K562 (cell line): ENCODE results near the gene ATXN3L. TPM values are rescaled to one million over a fixed set of nuclear protein-coding genes. Genes with fewer than 3 reads are reported as not detected.

Experiments used
- ARID1B ChIP-seq: fragments of 450-650 bp; IDR thresholded peaks from 2 replicates; pipeline ENCODE4 v1.6.1; 2016; ENCODE audit warnings: antibody characterized with exemption, mild to moderate bottlenecking, inconsistent platforms
- ATF7 ChIP-seq: fragments of 450-650 bp; IDR thresholded peaks from 2 replicates; pipeline ENCODE4 v1.7.1; 2014; ENCODE audit warnings: mild to moderate bottlenecking, moderate library complexity
- C11orf30 ChIP-seq: fragments of 450-650 bp; IDR thresholded peaks from 2 replicates; pipeline ENCODE4 v1.6.1; 2016; ENCODE audit warnings: low read depth, mild to moderate bottlenecking
- CEBPB ChIP-seq: fragments of 450-650 bp; IDR thresholded peaks from 2 replicates; pipeline ENCODE4 v1.6.1; 2016; ENCODE audit warnings: missing genetic modification characterization, missing compliant biosample characterization
- CEBPG ChIP-seq, 3 experiments: fragments of 200-800 bp in 1 of 3; sonication (Bioruptor generic) in 1 of 3; sonication (generic) in 1 of 3; formaldehyde crosslinking in 1 of 3; IDR thresholded peaks in 2 of 3; conservative IDR thresholded peaks in 1 of 3; 2 replicates each; pipeline versions ENCODE4 v1.6.1 to v1.8.0; 2016 to 2022; ENCODE audit warnings: missing compliant biosample characterization in 2 of 3, missing genetic modification characterization in 2 of 3, mild to moderate bottlenecking in 1 of 3, missing genetic modification reagents in 1 of 3
- FOSL1 ChIP-seq: fragments of 200-800 bp; sonication (Bioruptor generic); conservative IDR thresholded peaks from 2 replicates; pipeline ENCODE4 v1.6.1; 2016; ENCODE audit warnings: missing genetic modification characterization, missing compliant biosample characterization
- HDAC8 ChIP-seq: fragments of 450-650 bp; IDR thresholded peaks from 2 replicates; pipeline ENCODE4 v1.6.1; 2016; ENCODE audit warnings: mild to moderate bottlenecking, missing genetic modification characterization, moderate library complexity, missing compliant biosample characterization
- JUN ChIP-seq, 2 experiments: sonication (generic) in 1 of 2; formaldehyde crosslinking in 1 of 2; IDR thresholded peaks; 2 replicates each; pipeline versions ENCODE4 v1.6.1 to v1.8.0; 2012 to 2022; ENCODE audit warnings: borderline replicate concordance in 2 of 2, mild to moderate bottlenecking in 2 of 2, improper control_type of control experiment in 1 of 2, low read depth in 1 of 2, low read length in 1 of 2, missing genetic modification reagents in 1 of 2
- LEF1 ChIP-seq: fragments of 450-650 bp; IDR thresholded peaks from 2 replicates; pipeline ENCODE4 v1.6.1; 2016; ENCODE audit warnings: mild to moderate bottlenecking
- NCOA2 ChIP-seq, 2 experiments: fragments of 450-650 bp; IDR thresholded peaks; 2 replicates each; pipeline ENCODE4 v1.6.1; 2018; ENCODE audit warnings: mild to moderate bottlenecking in 2 of 2, moderate library complexity in 1 of 2; ENCODE audit not compliant: partially characterized antibody in 2 of 2
- RCOR1 ChIP-seq, 2 experiments: IDR thresholded peaks; 2 replicates each; pipeline ENCODE4 v1.6.1; 2012; ENCODE audit warnings: low read depth in 2 of 2, low read length in 2 of 2, borderline replicate concordance in 1 of 2, improper control_type of control experiment in 1 of 2
- SMARCB1 ChIP-seq: IDR thresholded peaks from 2 replicates; pipeline ENCODE4 v1.6.1; 2011; ENCODE audit warnings: improper control_type of control experiment, low read depth; ENCODE audit not compliant: insufficient read length
- TAF1 ChIP-seq: IDR thresholded peaks from 2 replicates; pipeline ENCODE4 v1.6.1; 2011; ENCODE audit warnings: mild to moderate bottlenecking, low read length, moderate library complexity; ENCODE audit not compliant: insufficient read depth, control insufficient read depth, severe bottlenecking; ENCODE audit errors: extremely low read depth
- TCF3 ChIP-seq: sonication (generic); formaldehyde crosslinking; IDR thresholded peaks from 2 replicates; pipeline ENCODE4 v1.4.0; 2020; ENCODE audit warnings: mild to moderate bottlenecking, missing genetic modification reagents
- ZNF561 ChIP-seq: fragments of 450-650 bp; formaldehyde crosslinking; conservative IDR thresholded peaks from 2 replicates; pipeline ENCODE4 v1.4.0; 2020; ENCODE audit warnings: mild to moderate bottlenecking, moderate library complexity
- polyA plus RNA-seq, 8 experiments: library from polyadenylated mRNA; depleted of rRNA in 4 of 8; stranded (reverse) in 5 of 8; unstranded in 3 of 8; fragments of >200 nt; fragmentation: Nextera tagmentation in 2 of 8; fragmentation: Illumina TruSeq in 1 of 8; extraction: Ambion mirVana in 2 of 8; extraction: Trizol in 1 of 8; gene quantifications; 2 replicates each; pipeline versions ENCODE4 v1.2.1 to v1.2.3, GENCODE V29; 2011 to 2014; ENCODE audit warnings: inconsistent platforms in 1 of 8, missing spikeins in 1 of 8
- total RNA-seq, 7 experiments: library from RNA; depleted of rRNA in 6 of 7; stranded (reverse); fragments of >200 nt in 6 of 7; fragmentation: Illumina TruSeq in 2 of 7; extraction: Trizol in 2 of 7; gene quantifications; 2 replicates each; pipeline versions ENCODE4 v1.2.1 to v1.2.3, GENCODE V29; 2011 to 2021; ENCODE audit warnings: low replicate concordance in 1 of 7
- TF ChIP-seq, protein P1 (sequence below): fragments of 450-650 bp; IDR thresholded peaks from 2 replicates; pipeline ENCODE4 v1.6.1; 2016; ENCODE audit warnings: mild to moderate bottlenecking
- TF ChIP-seq, protein P2 (sequence below), 2 experiments: fragments of 450-650 bp; conservative IDR thresholded peaks; 2 replicates each; pipeline ENCODE4 v1.6.1; 2017; ENCODE audit warnings: mild to moderate bottlenecking in 2 of 2, moderate library complexity in 2 of 2

Gene ATXN3L
- total and polyA plus RNA-seq, 9 of the 15 experiments (the other 6 are each of a cell fraction or from before 2014, with no cell fraction given), result 0.04 to 0.31 TPM; not detected in 7

DNA sequence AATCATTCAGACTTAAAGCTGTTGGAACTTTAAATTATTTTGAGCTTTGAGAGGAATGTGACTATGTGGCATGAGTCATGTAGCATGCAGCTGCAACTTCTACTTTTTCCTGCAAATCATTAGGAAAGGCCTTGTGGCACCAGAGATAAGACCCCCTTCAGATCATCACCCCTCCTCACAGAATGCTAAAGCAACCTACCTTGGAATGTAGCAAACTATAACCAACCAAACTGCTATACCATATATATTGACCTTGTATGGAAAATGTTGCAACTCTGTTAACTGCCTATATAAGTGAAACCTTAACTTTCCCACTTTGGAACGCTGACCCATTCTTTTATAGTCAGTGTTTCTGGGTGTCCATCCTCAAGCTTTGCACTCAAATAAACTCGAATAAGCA is 32.0 kb downstream of the ATXN3L start (continued):
- peak; percentile 80 for TF ChIP-seq JUN (IDR thresholded peaks at IDR 0.05; ENCODE audit: borderline replicate concordance, low read depth, low read length)
- no peak for TF ChIP-seq JUN (CRISPR knock-in tag; IDR thresholded peaks at IDR 0.05; ENCODE audit: borderline replicate concordance)
- TF ChIP-seq LEF1, result peak; percentile 57
- no peak for TF ChIP-seq TAF1
- TF ChIP-seq CEBPG (CRISPR knock-in tag; IDR thresholded peaks at IDR 0.05), result no peak
- peak in 1 of 2 experiments; percentile 45; a peak in 2 of 4 replicates for TF ChIP-seq CEBPG (tag; conservative IDR thresholded peaks at IDR 0.05 in 1 of 2, IDR thresholded peaks at IDR 0.05 in 1 of 2)
- TF ChIP-seq, protein P1, sequence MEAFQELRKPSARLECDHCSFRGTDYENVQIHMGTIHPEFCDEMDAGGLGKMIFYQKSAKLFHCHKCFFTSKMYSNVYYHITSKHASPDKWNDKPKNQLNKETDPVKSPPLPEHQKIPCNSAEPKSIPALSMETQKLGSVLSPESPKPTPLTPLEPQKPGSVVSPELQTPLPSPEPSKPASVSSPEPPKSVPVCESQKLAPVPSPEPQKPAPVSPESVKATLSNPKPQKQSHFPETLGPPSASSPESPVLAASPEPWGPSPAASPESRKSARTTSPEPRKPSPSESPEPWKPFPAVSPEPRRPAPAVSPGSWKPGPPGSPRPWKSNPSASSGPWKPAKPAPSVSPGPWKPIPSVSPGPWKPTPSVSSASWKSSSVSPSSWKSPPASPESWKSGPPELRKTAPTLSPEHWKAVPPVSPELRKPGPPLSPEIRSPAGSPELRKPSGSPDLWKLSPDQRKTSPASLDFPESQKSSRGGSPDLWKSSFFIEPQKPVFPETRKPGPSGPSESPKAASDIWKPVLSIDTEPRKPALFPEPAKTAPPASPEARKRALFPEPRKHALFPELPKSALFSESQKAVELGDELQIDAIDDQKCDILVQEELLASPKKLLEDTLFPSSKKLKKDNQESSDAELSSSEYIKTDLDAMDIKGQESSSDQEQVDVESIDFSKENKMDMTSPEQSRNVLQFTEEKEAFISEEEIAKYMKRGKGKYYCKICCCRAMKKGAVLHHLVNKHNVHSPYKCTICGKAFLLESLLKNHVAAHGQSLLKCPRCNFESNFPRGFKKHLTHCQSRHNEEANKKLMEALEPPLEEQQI, result 0 out of 2 replicates have a peak, but pooled peaks have one; percentile 34
- 0 out of 2 replicates have a peak, but pooled peaks have one; percentile 22 for TF ChIP-seq ATF7
- TF ChIP-seq HDAC8, result no peak
- TF ChIP-seq CEBPB (tag), result 0 out of 2 replicates have a peak, but pooled peaks have one; percentile 19
- peak; percentile 93 for TF ChIP-seq ARID1B
- TF ChIP-seq ZNF561, result no peak
- TF ChIP-seq SMARCB1, result no peak
- TF ChIP-seq FOSL1, result peak; percentile 94
- TF ChIP-seq C11orf30, result peak; percentile 39; the same call in 1 of the 2 replicates
- TF ChIP-seq, protein P2, sequence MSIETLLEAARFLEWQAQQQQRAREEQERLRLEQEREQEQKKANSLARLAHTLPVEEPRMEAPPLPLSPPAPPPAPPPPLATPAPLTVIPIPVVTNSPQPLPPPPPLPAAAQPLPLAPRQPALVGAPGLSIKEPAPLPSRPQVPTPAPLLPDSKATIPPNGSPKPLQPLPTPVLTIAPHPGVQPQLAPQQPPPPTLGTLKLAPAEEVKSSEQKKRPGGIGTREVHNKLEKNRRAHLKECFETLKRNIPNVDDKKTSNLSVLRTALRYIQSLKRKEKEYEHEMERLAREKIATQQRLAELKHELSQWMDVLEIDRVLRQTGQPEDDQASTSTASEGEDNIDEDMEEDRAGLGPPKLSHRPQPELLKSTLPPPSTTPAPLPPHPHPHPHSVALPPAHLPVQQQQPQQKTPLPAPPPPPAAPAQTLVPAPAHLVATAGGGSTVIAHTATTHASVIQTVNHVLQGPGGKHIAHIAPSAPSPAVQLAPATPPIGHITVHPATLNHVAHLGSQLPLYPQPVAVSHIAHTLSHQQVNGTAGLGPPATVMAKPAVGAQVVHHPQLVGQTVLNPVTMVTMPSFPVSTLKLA (conservative IDR thresholded peaks at IDR 0.05), result peak in 1 of 2 experiments; percentile 45; a peak in 2 of 4 replicates
- TF ChIP-seq NCOA2 (IDR thresholded peaks at IDR 0.05; ENCODE audit: partially characterized antibody in 2 of 2), result peak in 1 of 2 experiments; percentile 23
- peak; percentile 88 for TF ChIP-seq TCF3 (CRISPR knock-in tag)
- peak in 1 of 2 experiments; percentile 14; a peak in 1 of 4 replicates for TF ChIP-seq RCOR1 (IDR thresholded peaks at IDR 0.05; ENCODE audit: borderline replicate concordance in 1 of 2, low read depth in 2 of 2, low read length in 2 of 2)
